Neural cell (in vitro differentiated cells): Measurements from ENCODE around the gene R3HDML. TPM values are rescaled to one million over a fixed set of nuclear protein-coding genes. Genes with fewer than 3 reads are reported as not detected.

Experiments used
- H2AFZ ChIP-seq: fragments of 200-600, 300-800 bp; sonication (generic), shearing (Covaris generic); 2 replicates; pipeline ENCODE4 v1.6.0; 2014; ENCODE audit warnings: low read depth, mild to moderate bottlenecking, antibody characterized with exemption, low read length, moderate library complexity
- H3F3A ChIP-seq: fragments of 200-600 bp; shearing (Covaris generic); 2 replicates; pipeline ENCODE4 v1.6.1; 2016; ENCODE audit warnings: mild to moderate bottlenecking, moderate library complexity, mixed read lengths, antibody characterized with exemption, low read length; ENCODE audit not compliant: insufficient read depth, poor library complexity, severe bottlenecking
- H3K27ac ChIP-seq: fragments of 200-600, 300-800 bp; sonication (generic), shearing (Covaris generic); 2 replicates; pipeline ENCODE4 v1.5.1; 2014; ENCODE audit warnings: mild to moderate bottlenecking, low read length, moderate library complexity
- H3K27me3 ChIP-seq: fragments of 300-800, 200-600 bp; sonication (generic), shearing (Covaris generic); 2 replicates; pipeline ENCODE4 v1.6.0; 2014; ENCODE audit warnings: mild to moderate bottlenecking, low read depth, low read length, moderate library complexity; ENCODE audit not compliant: insufficient read depth
- H3K36me3 ChIP-seq: fragments of 300-800, 200-600 bp; sonication (generic), shearing (Covaris generic); 2 replicates; pipeline ENCODE4 v1.5.1; 2014; ENCODE audit warnings: mild to moderate bottlenecking, antibody characterized with exemption, low read length, moderate library complexity; ENCODE audit not compliant: insufficient read depth
- H3K4me2 ChIP-seq: fragments of 300-800, 200-600 bp; sonication (generic), shearing (Covaris generic); 2 replicates; pipeline ENCODE4 v1.6.0; 2014; ENCODE audit warnings: mild to moderate bottlenecking, low read length
- H3K4me3 ChIP-seq: fragments of 300-800, 200-600 bp; sonication (generic), shearing (Covaris generic); 2 replicates; pipeline ENCODE4 v1.5.1; 2014; ENCODE audit warnings: mild to moderate bottlenecking, low read length, moderate library complexity
- H3K79me2 ChIP-seq: fragments of 200-600 bp; shearing (Covaris generic); replicated peaks from 2 replicates; pipeline ENCODE4 v1.6.0; 2014; ENCODE audit warnings: mild to moderate bottlenecking, low read length, moderate library complexity; ENCODE audit not compliant: insufficient read depth
- H3K9ac ChIP-seq: fragments of 300-800, 200-600 bp; sonication (generic), shearing (Covaris generic); 2 replicates; pipeline ENCODE4 v1.6.1; 2016; ENCODE audit warnings: mild to moderate bottlenecking, low read length, mixed read lengths
- H3K9me2 ChIP-seq: fragments of 200-600 bp; shearing (Covaris generic); 2 replicates; pipeline ENCODE4 v1.6.1; 2016; ENCODE audit warnings: mild to moderate bottlenecking, low read length, mixed read lengths; ENCODE audit not compliant: insufficient read depth
- H3K9me3 ChIP-seq: fragments of 200-600, 300-800 bp; sonication (generic), shearing (Covaris generic); 2 replicates; pipeline ENCODE4 v1.6.1; 2016; ENCODE audit warnings: mild to moderate bottlenecking, mixed run types, low read length, moderate library complexity, mixed read lengths
- H4K20me1 ChIP-seq: fragments of 200-600 bp; shearing (Covaris generic); 2 replicates; pipeline ENCODE4 v1.6.1; 2016; ENCODE audit warnings: mild to moderate bottlenecking, mixed run types; ENCODE audit not compliant: insufficient read depth
- CTCF ChIP-seq: fragments of 450-650 bp; IDR thresholded peaks from 2 replicates; pipeline ENCODE4 v1.5.1; 2014; ENCODE audit warnings: antibody characterized with exemption, mild to moderate bottlenecking, moderate library complexity; ENCODE audit not compliant: poor library complexity, severe bottlenecking
- EP300 ChIP-seq: fragments of 450-650 bp; conservative IDR thresholded peaks from 2 replicates; pipeline ENCODE4 v1.6.1; 2014; ENCODE audit warnings: antibody characterized with exemption, mild to moderate bottlenecking, moderate library complexity; ENCODE audit not compliant: poor library complexity, severe bottlenecking
- EZH2 ChIP-seq: fragments of 200-600, 300-800 bp; shearing (Covaris generic), sonication (generic); IDR thresholded peaks from 2 replicates; pipeline ENCODE4 v1.6.1; 2014; ENCODE audit warnings: antibody characterized with exemption, low read length, borderline replicate concordance, mild to moderate bottlenecking; ENCODE audit not compliant: insufficient read depth, poor library complexity, severe bottlenecking
- MXI1 ChIP-seq: fragments of 450-650 bp; conservative IDR thresholded peaks from 2 replicates; pipeline ENCODE4 v1.6.1; 2014; ENCODE audit warnings: antibody characterized with exemption, mild to moderate bottlenecking; ENCODE audit not compliant: poor library complexity, severe bottlenecking
- POLR2AphosphoS5 ChIP-seq: IDR thresholded peaks from 2 replicates; pipeline ENCODE4 v1.6.1; 2012
- RAD21 ChIP-seq: fragments of 450-650 bp; conservative IDR thresholded peaks from 2 replicates; pipeline ENCODE4 v1.6.1; 2014; ENCODE audit warnings: antibody characterized with exemption, mild to moderate bottlenecking, moderate library complexity
- REST ChIP-seq: IDR thresholded peaks from 2 replicates; pipeline ENCODE4 v1.6.1; 2012; ENCODE audit warnings: borderline replicate concordance
- SMC3 ChIP-seq: fragments of 450-650 bp; conservative IDR thresholded peaks from 2 replicates; pipeline ENCODE4 v1.6.1; 2014; ENCODE audit warnings: antibody characterized with exemption, mild to moderate bottlenecking, moderate library complexity; ENCODE audit not compliant: poor library complexity
- TAF1 ChIP-seq: IDR thresholded peaks from 2 replicates; pipeline ENCODE4 v1.6.1; 2012; ENCODE audit warnings: low read depth
- polyA plus RNA-seq: library from polyadenylated mRNA; depleted of rRNA; stranded (reverse); fragments of >200 nt; gene quantifications from 2 replicates; pipeline ENCODE4 v1.2.3, GENCODE V29; 2014

Gene R3HDML
- polyA plus RNA-seq, 1 donor from 2014 or later: not detected

GRCh38 chr20:44389871-44390270 lies 53.0 kb downstream of the R3HDML start:
- H3F3A ChIP-seq: no peaks in the 10 kb centered on the region
- no peak overlapping the region for H3K4me2 ChIP-seq
- no peak for TF ChIP-seq TAF1
- no peak for TF ChIP-seq SMC3
- no peak for TF ChIP-seq REST
- TF ChIP-seq RAD21: no peak
- TF ChIP-seq EP300: no peak
- TF ChIP-seq EZH2: no peak
- no peak for TF ChIP-seq POLR2AphosphoS5
- no peak for TF ChIP-seq MXI1
- TF ChIP-seq CTCF: no peak
- H3K36me3 ChIP-seq: no peaks in the 10 kb centered on the region
- H3K79me2 ChIP-seq: no peaks in the 10 kb centered on the region
- H3K9me2 ChIP-seq: no peaks in the 10 kb centered on the region
- no peak overlapping the region for H2AFZ ChIP-seq
- H4K20me1 ChIP-seq: no peaks in the 10 kb centered on the region
- H3K4me3 ChIP-seq: no peak overlapping the region
- no peaks in the 10 kb centered on the region for H3K27me3 ChIP-seq
- no peaks in the 10 kb centered on the region for H3K9me3 ChIP-seq
- no peak overlapping the region for H3K9ac ChIP-seq
- no peak overlapping the region for H3K27ac ChIP-seq

- TF ChIP-seq REST (no peak), MXI1 (no peak), POLR2AphosphoS5 (no peak), EP300 (no peak), TAF1 (no peak), SMC3 (no peak), CTCF (no peak), EZH2 (no peak), RAD21 (no peak)
- Histone ChIP-seq H2AFZ (no peak overlapping the region), H3K4me3 (no peak overlapping the region), H3K9me2 (no peaks in the 10 kb centered on the region), H3K36me3 (no peaks in the 10 kb centered on the region), H3K27me3 (no peaks in the 10 kb centered on the region), H3K9ac (no peak overlapping the region), H3F3A (no peaks in the 10 kb centered on the region), H3K4me2 (no peak overlapping the region), H3K79me2 (no peaks in the 10 kb centered on the region), H4K20me1 (no peaks in the 10 kb centered on the region), H3K27ac (no peak overlapping the region), H3K9me3 (no peaks in the 10 kb centered on the region)
Observed at GRCh38 chr20:44390280-44390679, 53.4 kb downstream of the R3HDML start.
